Activated CD4-positive, CD25-positive, alpha-beta regulatory T cell treated with anti-CD3 and anti-CD28 coated beads, Interleukin-2, amount 50 U/mL, for 16 hours (primary cell): ENCODE data around the gene NYAP1.
"Not testable (repeated sequence)": the region's sequence is repeated elsewhere in the genome, so short reads cannot be mapped to it uniquely, and the experiment has no call there.

ENCODE experiments used
- DNase-seq: peaks from one replicate; pipeline ENCODE4 v3.0.0-alpha.2; 2020; ENCODE audit warnings: low read depth, low spot score

Gene NYAP1

GRCh38 chr7:100510437-100511239 lies 26.9 kb downstream of the NYAP1 start:
- no peak for DNase-seq

GRCh38 chr7:100513212-100513810 lies 29.6 kb downstream of the NYAP1 start:
- DNase-seq: no peak

- no peak for DNase-seq
Observed at GRCh38 chr7:100515072-100515532, 31.4 kb downstream of the NYAP1 start.

GRCh38 chr7:100516135-100516812 lies 32.5 kb downstream of the NYAP1 start:
- peak; percentile 4 for DNase-seq

- DNase-seq: no peak
Observed at GRCh38 chr7:100517305-100517704, 33.6 kb downstream of the NYAP1 start.

GRCh38 chr7:100519580-100519979 lies 35.9 kb downstream of the NYAP1 start:
- no peak for DNase-seq

- no peak for DNase-seq
Observed at GRCh38 chr7:100520138-100520537, 36.4 kb downstream of the NYAP1 start.

- DNase-seq: no peak
Observed at GRCh38 chr7:100521076-100521475, 37.3 kb downstream of the NYAP1 start.

- DNase-seq: not testable (repeated sequence)
Observed at GRCh38 chr7:100521909-100522593, 38.3 kb downstream of the NYAP1 start.

GRCh38 chr7:100523192-100523591 lies 39.5 kb downstream of the NYAP1 start:
- not testable (repeated sequence) for DNase-seq

GRCh38 chr7:100528108-100528866 lies 44.6 kb downstream of the NYAP1 start:
- not testable (repeated sequence) for DNase-seq

- DNase-seq: no peak
Observed at GRCh38 chr7:100532165-100533022, 48.7 kb downstream of the NYAP1 start.

GRCh38 chr7:100535982-100536381 lies 52.3 kb downstream of the NYAP1 start:
- DNase-seq: not testable (repeated sequence)

GRCh38 chr7:100536695-100537094 lies 53.0 kb downstream of the NYAP1 start:
- not testable (repeated sequence) for DNase-seq

- no peak for DNase-seq
Observed at GRCh38 chr7:100538348-100538653, 54.6 kb downstream of the NYAP1 start.

- DNase-seq: peak; percentile 100
Observed at GRCh38 chr7:100538654-100539435, 55.1 kb downstream of the NYAP1 start, which contains the start of gene AGFG2. Gene AGFG2 (plus strand): TSS chr7:100539203. CDS start chr7:100539347, 144 bp downstream.

- DNase-seq: no peak
Observed at GRCh38 chr7:100539436-100540006, 55.8 kb downstream of the NYAP1 start.

GRCh38 chr7:100540073-100540723 lies 56.5 kb downstream of the NYAP1 start:
- DNase-seq: no peak

GRCh38 chr7:100541309-100541708 lies 57.6 kb downstream of the NYAP1 start:
- DNase-seq: not testable (repeated sequence)
